Measurements from ENCODE around the gene MRPL57.
"Not testable (repeated sequence)": the region's sequence is repeated elsewhere in the genome, so short reads cannot be mapped to it uniquely, and the experiment has no call there.

DNA sequence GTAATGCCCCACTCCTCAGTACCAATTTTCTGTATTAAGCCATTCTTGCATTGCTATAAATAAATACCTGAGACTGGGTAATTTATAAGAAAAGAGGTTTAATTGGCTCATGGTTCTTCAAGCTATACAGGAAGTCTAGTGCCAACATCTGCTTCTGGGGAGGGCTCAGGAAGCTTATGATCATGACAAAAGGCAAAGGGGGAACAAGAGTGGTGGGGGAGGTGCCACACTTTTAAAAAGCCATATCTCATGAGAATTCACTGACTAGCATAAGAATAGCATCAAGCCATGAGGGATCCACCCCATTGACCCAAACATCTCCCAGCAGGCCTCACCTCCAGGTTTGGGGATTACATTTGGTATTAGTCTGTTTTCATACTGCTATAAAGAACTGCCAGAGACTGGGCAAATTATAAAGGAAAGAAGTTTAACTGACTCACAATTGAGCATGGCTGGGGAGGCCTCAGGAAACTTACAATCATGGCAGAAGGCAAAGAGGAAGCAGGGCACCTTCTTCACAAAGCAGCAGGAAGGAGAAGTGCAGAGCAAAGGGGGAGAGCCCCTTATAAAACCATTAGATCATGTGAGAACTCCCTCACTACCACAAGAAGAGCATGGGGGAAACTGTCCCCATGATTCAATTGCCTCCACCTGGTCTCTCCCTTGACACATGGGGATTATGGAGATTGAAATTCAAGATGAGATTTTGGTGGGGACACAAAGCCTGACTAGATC is 25.2 kb downstream of the MRPL57 start:
- TF ChIP-seq, protein P1, sequence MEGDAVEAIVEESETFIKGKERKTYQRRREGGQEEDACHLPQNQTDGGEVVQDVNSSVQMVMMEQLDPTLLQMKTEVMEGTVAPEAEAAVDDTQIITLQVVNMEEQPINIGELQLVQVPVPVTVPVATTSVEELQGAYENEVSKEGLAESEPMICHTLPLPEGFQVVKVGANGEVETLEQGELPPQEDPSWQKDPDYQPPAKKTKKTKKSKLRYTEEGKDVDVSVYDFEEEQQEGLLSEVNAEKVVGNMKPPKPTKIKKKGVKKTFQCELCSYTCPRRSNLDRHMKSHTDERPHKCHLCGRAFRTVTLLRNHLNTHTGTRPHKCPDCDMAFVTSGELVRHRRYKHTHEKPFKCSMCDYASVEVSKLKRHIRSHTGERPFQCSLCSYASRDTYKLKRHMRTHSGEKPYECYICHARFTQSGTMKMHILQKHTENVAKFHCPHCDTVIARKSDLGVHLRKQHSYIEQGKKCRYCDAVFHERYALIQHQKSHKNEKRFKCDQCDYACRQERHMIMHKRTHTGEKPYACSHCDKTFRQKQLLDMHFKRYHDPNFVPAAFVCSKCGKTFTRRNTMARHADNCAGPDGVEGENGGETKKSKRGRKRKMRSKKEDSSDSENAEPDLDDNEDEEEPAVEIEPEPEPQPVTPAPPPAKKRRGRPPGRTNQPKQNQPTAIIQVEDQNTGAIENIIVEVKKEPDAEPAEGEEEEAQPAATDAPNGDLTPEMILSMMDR (IDR thresholded peaks at IDR 0.05) = not testable (repeated sequence)
- not testable (repeated sequence) for TF ChIP-seq POLR2A (IDR thresholded peaks at IDR 0.05); POLR2AphosphoS5 (IDR thresholded peaks at IDR 0.05; ENCODE audit: insufficient read depth in 1 of 2, low read depth in 1 of 2)

Measured in vagina (tissue), 2 donors.